ENCODE measurements around the gene DNAJC13. TPM values are rescaled to one million over a fixed set of nuclear protein-coding genes. Genes with fewer than 3 reads are reported as not detected.

Gene DNAJC13
- total RNA-seq, 2 experiments from 2014 or later, result 22.8 to 42.7 TPM

DNA sequence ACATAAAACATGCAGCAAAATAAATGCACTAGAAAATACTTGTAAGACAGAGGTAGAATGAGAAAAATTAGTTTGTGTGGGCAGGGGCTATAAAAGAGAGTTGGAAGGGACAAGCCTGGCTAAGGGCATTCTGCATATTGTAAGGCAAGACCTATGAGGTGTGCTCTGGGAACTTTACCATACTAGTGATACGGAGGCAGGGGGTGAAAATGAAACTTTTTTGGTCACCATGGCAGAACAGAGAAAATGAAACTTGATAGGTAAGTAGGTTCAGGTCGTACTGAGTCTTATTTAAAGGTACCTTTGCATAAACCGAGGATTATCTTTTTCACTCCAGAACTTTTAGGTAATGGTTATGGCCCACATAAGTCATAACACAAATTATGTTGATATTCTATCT, 105.1 kb downstream of the DNAJC13 start:
- Histone ChIP-seq H3K27ac (ENCODE audit: low read depth, low read length, poor library complexity, severe bottlenecking) (no peak overlapping the region), H3K4me3 (ENCODE audit: low read depth, low read length, poor library complexity, severe bottlenecking) (no peak overlapping the region), H3K9me2 (ENCODE audit: insufficient read depth, low read length) (no peaks in the 10 kb centered on the region), H3K4me1 (ENCODE audit: insufficient read depth, low read length, poor library complexity, severe bottlenecking) (no peaks in the 10 kb centered on the region), H3K9me3 (ENCODE audit: low read length) (no peaks in the 10 kb centered on the region), H3K4me2 (ENCODE audit: low read length) (no peak overlapping the region), H4K20me1 (ENCODE audit: insufficient read depth, low read length) (no peaks in the 10 kb centered on the region), H2AFZ (ENCODE audit: low read length) (no peak overlapping the region), H3K79me2 (ENCODE audit: insufficient read depth, low read depth, low read length) (no peaks in the 10 kb centered on the region), H3K36me3 (ENCODE audit: insufficient read depth, low read length) (peaks cover 87% of the 10 kb centered on the region)
- POLR2A ChIA-PET, result interaction anchor here (0.5 to 1.6 kb wide), 2 partner anchors 10 kb away, joined by 3 to 4 read pairs; no protein-coding TSS in a partner anchor
- CTCF ChIA-PET (ENCODE audit: unreplicated experiment), result no interaction called here
- BruUV-seq (replicated peaks), result no TSS peak
- DNase-seq (ENCODE audit: low spot score), result no peak
- intact Hi-C loops (cut with micrococcal nuclease; ENCODE audit: unreplicated experiment), result no loop called here
- no peak for TF ChIP-seq CTCF (conservative IDR thresholded peaks at IDR 0.05; ENCODE audit: low read length)

- no peak overlapping the region for H3K27ac ChIP-seq (ENCODE audit: low read depth, low read length, poor library complexity, severe bottlenecking)
- intact Hi-C loops (cut with micrococcal nuclease; ENCODE audit: unreplicated experiment), result loop anchor here (10.0 kb wide), 1 partner anchor 176 kb away; no protein-coding TSS in a partner anchor
- CTCF ChIA-PET (ENCODE audit: unreplicated experiment), result interaction anchor here (0.6 kb wide), 1 partner anchor 22 kb away, joined by 3 read pairs; no protein-coding TSS in a partner anchor
These were observed 113.3 kb downstream of the DNAJC13 start for GRCh38 chr3:132530624-132531023.

More at GRCh38 chr3:132530624-132531023, 113.3 kb downstream of the DNAJC13 start:
- no peak for TF ChIP-seq EZH2phosphoT487 (IDR thresholded peaks at IDR 0.05; ENCODE audit: borderline replicate concordance, low read depth, low read length)
- TF ChIP-seq CTCF (conservative IDR thresholded peaks at IDR 0.05; ENCODE audit: low read length), result no peak
- Histone ChIP-seq H3K4me1 (ENCODE audit: insufficient read depth, low read length, poor library complexity, severe bottlenecking) (no peaks in the 10 kb centered on the region), H3K79me2 (ENCODE audit: insufficient read depth, low read depth, low read length) (no peaks in the 10 kb centered on the region), H3K9me2 (ENCODE audit: insufficient read depth, low read length) (no peaks in the 10 kb centered on the region), H3K36me3 (ENCODE audit: insufficient read depth, low read length) (peaks cover 82% of the 10 kb centered on the region), H2AFZ (ENCODE audit: low read length) (no peak overlapping the region), H4K20me1 (ENCODE audit: insufficient read depth, low read length) (no peaks in the 10 kb centered on the region; the same call in 1 of the 2 replicates), H3K4me2 (ENCODE audit: low read length) (no peak overlapping the region), H3K4me3 (ENCODE audit: low read depth, low read length, poor library complexity, severe bottlenecking) (no peak overlapping the region), H3K9me3 (ENCODE audit: low read length) (no peaks in the 10 kb centered on the region)
- POLR2A ChIA-PET, result interaction anchor here (0.7 to 0.8 kb wide), 2 partner anchors 64 to 78 kb away, joined by 3 read pairs; no protein-coding TSS in a partner anchor
- no TSS peak for BruUV-seq (replicated peaks)
- DNase-seq (ENCODE audit: low spot score), result no peak

Measured in OCI-LY7 (cell line).